NB4 (cell line): ENCODE results near the gene CD82.

Source experiments
- CTCF ChIP-seq: IDR thresholded peaks from one replicate; pipeline ENCODE4 v1.5.1; 2012; ENCODE audit warnings: low read depth, low read length
- MAX ChIP-seq: IDR thresholded peaks from 2 replicates; pipeline ENCODE4 v1.6.1; 2011; ENCODE audit warnings: low read depth, low read length
- POLR2A ChIP-seq: IDR thresholded peaks from 2 replicates; pipeline ENCODE4 v1.6.1; 2011; ENCODE audit warnings: mild to moderate bottlenecking; ENCODE audit not compliant: insufficient read length; ENCODE audit errors: extremely low read depth

GRCh38 chr11:44600261-44600660 is 34.8 kb downstream of the CD82 start:
- TF ChIP-seq CTCF (no peak), POLR2A (no peak), MAX (no peak)
